B cell (primary cell): ENCODE measurements around the gene LAMA4.

ENCODE experiments used
- EZH2 ChIP-seq: IDR thresholded peaks from 2 replicates; pipeline ENCODE4 v1.6.1; 2012; ENCODE audit warnings: borderline replicate concordance, low read depth, mild to moderate bottlenecking, moderate library complexity, low read length; ENCODE audit not compliant: insufficient read depth, poor library complexity, severe bottlenecking
- TF ChIP-seq, protein P1 (sequence below): fragments of 200-600 bp; IDR thresholded peaks from one replicate; pipeline ENCODE4 v1.8.0; 2022; ENCODE audit warnings: antibody characterized with exemption, mild to moderate bottlenecking

- TF ChIP-seq, protein P1, sequence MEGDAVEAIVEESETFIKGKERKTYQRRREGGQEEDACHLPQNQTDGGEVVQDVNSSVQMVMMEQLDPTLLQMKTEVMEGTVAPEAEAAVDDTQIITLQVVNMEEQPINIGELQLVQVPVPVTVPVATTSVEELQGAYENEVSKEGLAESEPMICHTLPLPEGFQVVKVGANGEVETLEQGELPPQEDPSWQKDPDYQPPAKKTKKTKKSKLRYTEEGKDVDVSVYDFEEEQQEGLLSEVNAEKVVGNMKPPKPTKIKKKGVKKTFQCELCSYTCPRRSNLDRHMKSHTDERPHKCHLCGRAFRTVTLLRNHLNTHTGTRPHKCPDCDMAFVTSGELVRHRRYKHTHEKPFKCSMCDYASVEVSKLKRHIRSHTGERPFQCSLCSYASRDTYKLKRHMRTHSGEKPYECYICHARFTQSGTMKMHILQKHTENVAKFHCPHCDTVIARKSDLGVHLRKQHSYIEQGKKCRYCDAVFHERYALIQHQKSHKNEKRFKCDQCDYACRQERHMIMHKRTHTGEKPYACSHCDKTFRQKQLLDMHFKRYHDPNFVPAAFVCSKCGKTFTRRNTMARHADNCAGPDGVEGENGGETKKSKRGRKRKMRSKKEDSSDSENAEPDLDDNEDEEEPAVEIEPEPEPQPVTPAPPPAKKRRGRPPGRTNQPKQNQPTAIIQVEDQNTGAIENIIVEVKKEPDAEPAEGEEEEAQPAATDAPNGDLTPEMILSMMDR, result no peak
- no peak for TF ChIP-seq EZH2
Measured at GRCh38 chr6:112062966-112063365, 191.4 kb downstream of the LAMA4 start.
